Measurements from ENCODE around the gene MYMX.

The MYMX gene

DNA sequence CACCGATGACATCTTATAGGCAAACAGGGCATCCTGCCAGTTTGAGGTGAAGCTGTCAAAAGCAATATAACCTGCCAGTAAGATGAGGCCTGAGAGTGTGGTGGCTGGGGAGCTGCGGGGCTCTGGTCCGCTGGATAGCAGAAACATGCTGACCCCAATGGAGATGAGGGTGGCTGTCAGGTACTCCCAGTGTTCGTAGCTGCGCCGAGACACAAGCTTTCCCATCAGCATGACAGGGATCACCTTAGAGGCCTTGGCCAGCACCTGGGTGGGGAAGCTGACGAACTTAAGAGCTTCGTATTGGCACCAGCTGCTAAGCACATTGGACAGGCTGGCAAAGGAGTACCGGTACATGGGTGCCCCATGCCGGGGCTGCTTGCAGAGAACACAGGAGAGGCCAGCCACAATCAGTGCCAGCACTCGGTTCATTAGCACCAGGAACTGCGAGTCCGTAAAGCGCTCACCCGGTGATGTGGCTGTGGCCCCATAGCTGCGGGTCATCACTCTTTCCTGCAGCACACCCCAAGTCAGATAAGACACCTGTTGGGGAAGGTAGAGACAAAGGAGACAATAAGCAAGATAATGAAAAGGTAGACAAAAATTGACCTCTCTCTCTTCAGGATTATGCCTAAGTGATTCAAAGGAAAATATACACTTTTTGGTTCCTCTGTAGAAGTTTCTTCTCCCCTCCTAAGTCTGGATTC lies 38.5 kb downstream of the MYMX start:
- Histone ChIP-seq H3K27ac (ENCODE audit: low read depth, low read length) (no peak overlapping the region), H3K9ac (ENCODE audit: low read length) (no peak overlapping the region), H3K4me3 (ENCODE audit: low read length) (no peak overlapping the region)

DNA sequence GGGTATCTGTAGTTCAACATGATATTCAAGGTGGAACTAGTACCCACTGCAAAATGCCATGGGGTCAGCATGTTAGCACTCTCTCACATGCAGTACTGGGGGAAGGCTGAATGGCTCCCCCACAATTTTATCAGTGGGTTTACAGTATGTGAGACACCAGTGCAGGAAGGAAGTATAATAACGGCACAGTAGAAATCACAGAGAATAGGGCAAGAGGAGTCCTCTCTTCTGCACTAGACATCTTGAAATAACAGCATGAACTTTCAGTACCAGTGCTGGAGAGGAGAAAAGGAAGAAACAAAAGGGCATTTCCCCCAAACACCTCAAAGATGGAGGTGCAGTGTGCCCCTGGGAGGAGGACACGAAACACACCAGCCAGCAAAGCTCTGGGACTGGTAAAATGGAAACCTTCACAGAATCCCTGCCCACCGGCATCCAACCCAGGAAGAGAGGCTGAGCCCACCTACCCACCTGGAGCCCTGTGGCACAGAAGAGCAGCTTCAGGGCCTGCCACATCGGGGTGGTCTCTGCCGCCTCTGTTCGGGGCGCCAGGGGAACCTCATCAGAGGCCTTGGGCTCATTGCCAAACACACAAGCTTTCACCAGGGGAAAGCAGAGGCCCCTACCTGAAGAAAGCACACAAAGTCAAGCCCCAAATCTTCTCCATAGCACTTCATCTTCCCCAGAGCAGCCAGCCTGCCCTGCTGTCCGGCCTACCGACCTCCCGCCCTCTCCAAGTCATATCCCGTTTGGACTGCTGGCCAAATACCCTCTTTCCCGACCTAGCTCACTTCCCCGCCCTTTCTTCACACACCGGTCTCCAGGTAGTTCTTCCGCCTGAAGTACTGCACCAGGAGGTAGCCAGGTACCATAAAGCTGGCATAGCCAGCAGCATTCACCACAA lies 39.4 kb downstream of the MYMX start:
- H3K27ac ChIP-seq (ENCODE audit: low read depth, low read length): no peak overlapping the region
- no peak overlapping the region for H3K9ac ChIP-seq (ENCODE audit: low read length)
- peak overlapping the region; percentile 80 for H3K4me3 ChIP-seq (ENCODE audit: low read length)
- H3K4me1 ChIP-seq (ENCODE audit: control insufficient read depth, insufficient read depth, low read length): peaks cover 6% of the 10 kb centered on the region
- H3K27me3 ChIP-seq (ENCODE audit: control insufficient read depth, insufficient read depth, low read length): no peaks in the 10 kb centered on the region
- H3K36me3 ChIP-seq (ENCODE audit: control insufficient read depth, insufficient read depth, low read length): peaks cover 43% of the 10 kb centered on the region

More for the DNA sequence above, 38.5 kb downstream of the MYMX start:
- Histone ChIP-seq H3K4me1 (ENCODE audit: control insufficient read depth, insufficient read depth, low read length) (peaks cover 6% of the 10 kb centered on the region), H3K27me3 (ENCODE audit: control insufficient read depth, insufficient read depth, low read length) (no peaks in the 10 kb centered on the region), H3K36me3 (ENCODE audit: control insufficient read depth, insufficient read depth, low read length) (peaks cover 51% of the 10 kb centered on the region)

DNA sequence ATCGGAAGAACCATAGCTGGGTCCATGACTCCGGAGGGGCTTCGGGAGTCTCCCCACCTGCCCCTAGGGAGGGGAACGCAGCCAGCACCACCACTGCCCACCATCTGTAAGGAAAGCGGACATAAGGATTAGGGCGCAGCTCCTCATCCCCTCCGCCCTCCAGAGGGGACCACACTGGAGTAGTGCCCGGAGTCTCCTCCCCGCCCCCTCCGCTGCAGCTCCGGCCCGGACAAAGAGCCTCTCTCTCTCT lies 40.0 kb downstream of the MYMX start:
- Histone ChIP-seq H3K4me1 (ENCODE audit: control insufficient read depth, insufficient read depth, low read length) (peaks cover 6% of the 10 kb centered on the region), H3K4me3 (ENCODE audit: low read length) (peak overlapping the region; percentile 80), H3K27ac (ENCODE audit: low read depth, low read length) (peak overlapping the region; percentile 75), H3K9ac (ENCODE audit: low read length) (peak overlapping the region; percentile 49), H3K36me3 (ENCODE audit: control insufficient read depth, insufficient read depth, low read length) (peaks cover 38% of the 10 kb centered on the region), H3K27me3 (ENCODE audit: control insufficient read depth, insufficient read depth, low read length) (no peaks in the 10 kb centered on the region)

DNA sequence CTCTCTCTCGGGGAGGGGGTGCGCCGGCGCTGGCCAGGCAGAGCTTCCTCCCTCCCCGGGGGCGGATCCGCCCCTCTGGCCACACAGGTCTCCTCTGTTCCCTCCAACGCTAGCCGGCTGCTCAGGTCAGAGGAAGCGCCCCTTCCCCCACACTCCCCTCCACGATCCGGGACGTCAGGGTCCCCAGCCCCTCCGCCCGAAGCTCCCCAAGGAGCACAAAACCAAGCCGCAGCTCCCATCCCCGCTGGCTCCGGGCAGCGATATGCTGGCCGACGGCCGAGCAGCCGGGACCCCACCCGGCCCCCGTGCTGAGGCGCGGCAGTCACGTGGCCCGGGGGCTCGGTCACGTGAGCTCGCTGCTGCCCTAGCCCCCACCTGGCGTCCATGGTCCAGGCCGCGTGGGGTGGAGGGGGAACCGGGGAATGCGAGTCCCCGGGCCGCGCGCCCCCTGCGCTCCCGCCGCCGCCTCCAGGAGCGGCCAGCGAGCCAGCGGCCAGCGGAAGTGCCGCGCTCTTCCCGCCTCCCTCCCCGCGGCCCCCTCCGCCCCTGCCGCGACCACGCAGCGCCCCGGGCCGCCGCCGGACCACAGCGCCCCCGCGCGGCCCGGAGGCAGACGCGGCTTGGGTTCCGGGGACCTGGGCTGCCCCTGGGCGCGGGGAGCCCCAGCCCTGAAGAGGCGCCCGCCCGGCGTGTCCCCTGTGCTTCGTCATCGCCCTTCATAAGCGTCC lies 40.5 kb downstream of the MYMX start, which contains the start of gene SLC35B2:
TSS of gene SLC35B2 (minus strand) at position 504 of the 728 bp plus-strand sequence. CDS start at position 386, 118 bp downstream.
- Histone ChIP-seq H3K4me1 (ENCODE audit: control insufficient read depth, insufficient read depth, low read length) (peaks cover 6% of the 10 kb centered on the region), H3K27ac (ENCODE audit: low read depth, low read length) (peak within 1 kb of the TSS; percentile 75), H3K9ac (ENCODE audit: low read length) (peak within 1 kb of the TSS; percentile 69), H3K27me3 (ENCODE audit: control insufficient read depth, insufficient read depth, low read length) (no peaks in the 10 kb centered on the region), H3K4me3 (ENCODE audit: low read length) (peak within 1 kb of the TSS; percentile 80), H3K36me3 (ENCODE audit: control insufficient read depth, insufficient read depth, low read length) (peaks cover 33% of the 10 kb centered on the region)

DNA sequence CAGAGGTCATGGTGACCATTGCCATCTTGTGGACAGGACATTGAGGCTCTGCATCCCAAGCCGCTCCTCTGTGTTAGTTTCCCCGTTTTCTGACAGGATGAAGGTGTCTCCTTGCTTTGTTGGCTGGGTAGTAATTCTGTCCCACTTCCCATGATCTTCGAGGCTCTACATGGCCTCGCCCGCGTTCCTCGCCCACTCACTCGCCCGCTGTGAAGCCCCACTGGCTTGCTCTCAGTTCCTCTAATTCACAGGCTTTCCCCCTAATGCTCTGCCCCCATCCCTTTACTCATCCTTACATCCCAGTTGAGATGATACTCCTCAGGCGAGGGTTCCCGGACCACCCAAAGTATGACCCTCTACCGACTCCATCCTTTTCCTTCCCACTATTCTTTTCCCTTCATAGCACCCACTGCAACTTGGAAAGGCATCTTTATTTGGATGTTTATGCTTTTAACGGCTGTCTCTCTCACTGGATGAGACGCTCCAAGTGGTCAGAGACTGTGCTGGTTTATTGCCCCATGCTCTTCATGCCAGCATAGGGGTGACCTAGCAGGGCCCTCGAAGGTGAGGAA lies 41.1 kb downstream of the MYMX start:
- Histone ChIP-seq H3K27ac (ENCODE audit: low read depth, low read length) (peak overlapping the region; percentile 67), H3K36me3 (ENCODE audit: control insufficient read depth, insufficient read depth, low read length) (peaks cover 30% of the 10 kb centered on the region), H3K4me3 (ENCODE audit: low read length) (peak overlapping the region; percentile 73), H3K27me3 (ENCODE audit: control insufficient read depth, insufficient read depth, low read length) (no peaks in the 10 kb centered on the region), H3K9ac (ENCODE audit: low read length) (peak overlapping the region; percentile 69), H3K4me1 (ENCODE audit: control insufficient read depth, insufficient read depth, low read length) (peaks cover 6% of the 10 kb centered on the region)

DNA sequence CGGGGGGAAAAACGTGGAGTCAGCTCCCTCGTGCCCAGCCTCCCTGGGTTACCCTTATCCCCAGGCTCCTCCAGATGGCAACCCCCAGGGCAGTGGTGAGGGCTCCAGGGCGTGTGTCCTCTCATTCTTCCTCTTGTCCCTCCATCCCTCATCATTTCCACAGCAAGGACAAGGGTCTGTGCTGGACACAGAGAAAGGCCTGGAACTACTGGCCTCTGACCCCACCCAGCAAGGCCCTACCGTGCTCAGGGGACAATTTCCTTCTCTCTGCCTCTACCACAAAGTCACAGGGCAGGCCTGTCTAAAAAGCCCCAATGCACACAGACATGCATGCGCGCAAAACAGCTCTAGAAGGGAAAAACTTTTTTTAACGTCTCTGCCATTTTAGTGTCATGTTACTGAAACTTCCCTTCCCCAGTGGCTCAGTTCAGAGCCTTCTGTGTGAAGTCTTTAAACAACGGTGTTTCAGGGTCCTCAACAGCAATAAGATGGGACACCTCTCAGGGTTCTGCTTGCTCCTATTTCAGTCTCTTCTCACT lies 41.7 kb downstream of the MYMX start:
- Histone ChIP-seq H3K27ac (ENCODE audit: low read depth, low read length) (no peak overlapping the region), H3K36me3 (ENCODE audit: control insufficient read depth, insufficient read depth, low read length) (peaks cover 25% of the 10 kb centered on the region), H3K4me1 (ENCODE audit: control insufficient read depth, insufficient read depth, low read length) (peaks cover 7% of the 10 kb centered on the region), H3K9ac (ENCODE audit: low read length) (no peak overlapping the region), H3K4me3 (ENCODE audit: low read length) (no peak overlapping the region), H3K27me3 (ENCODE audit: control insufficient read depth, insufficient read depth, low read length) (no peaks in the 10 kb centered on the region)

DNA sequence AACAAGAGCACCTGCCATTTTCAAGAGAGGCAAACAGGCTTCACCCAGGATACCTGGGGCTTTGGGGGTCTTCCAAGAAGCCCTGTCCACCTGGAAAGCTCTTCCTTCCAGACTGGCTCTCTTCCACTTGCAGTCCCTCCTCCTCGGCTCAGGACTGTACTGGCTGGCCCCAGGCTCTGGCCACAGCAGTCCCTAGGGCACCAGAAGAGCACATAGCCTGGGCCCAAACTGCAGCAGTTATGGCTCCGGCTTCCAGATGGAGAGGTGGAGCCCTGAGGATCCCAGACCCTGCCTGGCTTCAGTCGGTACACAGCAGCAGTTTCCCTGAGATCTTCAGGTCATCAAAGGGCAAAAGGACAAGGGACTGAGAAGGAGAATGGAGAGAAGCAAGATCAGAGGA lies 42.2 kb downstream of the MYMX start:
- Histone ChIP-seq H3K4me3 (ENCODE audit: low read length) (no peak overlapping the region), H3K27ac (ENCODE audit: low read depth, low read length) (no peak overlapping the region), H3K27me3 (ENCODE audit: control insufficient read depth, insufficient read depth, low read length) (no peaks in the 10 kb centered on the region), H3K4me1 (ENCODE audit: control insufficient read depth, insufficient read depth, low read length) (peaks cover 12% of the 10 kb centered on the region), H3K9ac (ENCODE audit: low read length) (no peak overlapping the region), H3K36me3 (ENCODE audit: control insufficient read depth, insufficient read depth, low read length) (peaks cover 20% of the 10 kb centered on the region)

DNA sequence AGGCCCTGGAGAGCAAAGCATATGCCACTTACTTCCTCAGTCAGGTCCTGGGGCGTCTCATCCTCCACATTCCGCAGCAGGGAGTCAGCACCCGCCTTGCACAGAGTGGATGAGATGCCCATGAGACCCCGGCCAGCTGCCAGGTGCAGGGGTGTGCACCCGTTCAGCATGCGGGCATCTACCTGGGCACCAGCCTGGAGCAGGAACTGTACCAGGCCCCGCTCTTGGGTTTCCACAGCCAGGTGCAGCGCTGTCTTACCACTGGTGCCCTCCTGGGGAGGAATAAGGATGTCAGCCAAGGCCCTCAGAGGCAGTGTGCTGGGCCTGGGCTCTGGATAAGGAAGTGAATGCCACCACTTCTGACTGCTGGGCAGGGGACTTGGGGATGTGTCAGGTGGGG lies 43.3 kb downstream of the MYMX start:
- Histone ChIP-seq H3K36me3 (ENCODE audit: control insufficient read depth, insufficient read depth, low read length) (peaks cover 9% of the 10 kb centered on the region), H3K27ac (ENCODE audit: low read depth, low read length) (no peak overlapping the region), H3K4me3 (ENCODE audit: low read length) (no peak overlapping the region), H3K4me1 (ENCODE audit: control insufficient read depth, insufficient read depth, low read length) (peaks cover 21% of the 10 kb centered on the region), H3K9ac (ENCODE audit: low read length) (no peak overlapping the region), H3K27me3 (ENCODE audit: control insufficient read depth, insufficient read depth, low read length) (no peaks in the 10 kb centered on the region)

DNA sequence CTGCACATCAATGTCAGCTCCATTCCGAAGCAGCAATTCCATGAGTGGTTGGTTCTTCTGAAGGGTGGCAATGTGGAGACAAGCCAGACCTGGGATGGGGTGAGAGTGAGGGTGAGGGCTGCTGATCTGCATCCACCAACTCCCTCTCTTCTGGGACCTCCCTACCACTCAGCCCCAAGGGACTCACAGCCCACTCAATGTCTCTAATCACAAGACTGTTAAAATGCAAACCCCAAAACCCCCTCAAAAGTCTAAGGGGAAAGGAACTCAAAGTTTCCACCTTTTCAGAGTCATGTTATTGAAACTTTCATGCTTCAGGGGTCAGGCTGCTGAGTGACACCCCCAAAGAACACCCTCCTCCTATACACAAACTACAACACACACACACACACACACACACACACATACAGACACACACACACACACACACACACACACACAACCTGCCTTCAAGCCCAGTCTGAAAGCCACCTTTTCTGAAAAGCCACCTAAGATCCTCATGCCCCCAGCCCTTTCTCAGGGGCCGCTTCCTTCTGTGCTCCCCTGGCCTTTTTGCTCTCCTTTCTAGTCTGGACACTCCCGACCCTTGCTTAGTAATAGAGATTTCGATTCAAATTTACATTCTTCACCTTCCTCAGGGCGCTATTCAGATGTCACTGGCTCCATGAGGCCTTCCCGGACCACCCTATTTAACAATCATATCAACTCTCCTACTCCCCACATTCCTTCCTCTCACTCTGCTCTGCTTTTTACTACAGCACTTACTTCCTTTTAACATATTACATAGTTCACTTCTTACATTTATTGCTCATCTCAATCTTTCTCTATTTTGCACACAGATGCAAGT lies 43.9 kb downstream of the MYMX start:
- no peaks in the 10 kb centered on the region for H3K27me3 ChIP-seq (ENCODE audit: control insufficient read depth, insufficient read depth, low read length)
- H3K36me3 ChIP-seq (ENCODE audit: control insufficient read depth, insufficient read depth, low read length): peaks cover 5% of the 10 kb centered on the region
- H3K4me3 ChIP-seq (ENCODE audit: low read length): no peak overlapping the region
- H3K27ac ChIP-seq (ENCODE audit: low read depth, low read length): no peak overlapping the region
- H3K4me1 ChIP-seq (ENCODE audit: control insufficient read depth, insufficient read depth, low read length): peaks cover 21% of the 10 kb centered on the region
- H3K9ac ChIP-seq (ENCODE audit: low read length): no peak overlapping the region

DNA sequence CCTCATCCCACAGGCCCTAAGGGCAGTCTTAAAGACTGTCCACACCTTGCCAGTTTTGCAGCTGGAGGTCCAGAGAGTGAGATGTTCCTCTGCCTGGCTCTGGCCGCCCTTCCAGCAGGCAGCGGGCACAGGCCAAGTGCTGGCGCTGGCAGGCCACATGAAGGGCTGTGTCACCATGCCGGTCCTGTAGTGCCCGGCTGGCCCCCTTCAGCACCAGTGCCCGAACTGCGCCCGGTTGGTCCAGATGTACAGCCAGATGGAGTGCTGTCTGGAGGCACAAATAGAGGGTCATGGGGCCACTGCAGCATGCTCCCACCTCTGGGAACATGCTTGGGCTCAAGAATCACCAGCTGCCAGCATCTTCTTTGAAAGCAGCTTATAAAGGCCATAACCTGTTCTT lies 44.9 kb downstream of the MYMX start:
- no peak overlapping the region for H3K4me3 ChIP-seq (ENCODE audit: low read length)
- peaks cover 5% of the 10 kb centered on the region for H3K36me3 ChIP-seq (ENCODE audit: control insufficient read depth, insufficient read depth, low read length)
- no peak overlapping the region for H3K27ac ChIP-seq (ENCODE audit: low read depth, low read length)
- H3K4me1 ChIP-seq (ENCODE audit: control insufficient read depth, insufficient read depth, low read length): peaks cover 17% of the 10 kb centered on the region
- no peaks in the 10 kb centered on the region for H3K27me3 ChIP-seq (ENCODE audit: control insufficient read depth, insufficient read depth, low read length)
- no peak overlapping the region for H3K9ac ChIP-seq (ENCODE audit: low read length)

DNA sequence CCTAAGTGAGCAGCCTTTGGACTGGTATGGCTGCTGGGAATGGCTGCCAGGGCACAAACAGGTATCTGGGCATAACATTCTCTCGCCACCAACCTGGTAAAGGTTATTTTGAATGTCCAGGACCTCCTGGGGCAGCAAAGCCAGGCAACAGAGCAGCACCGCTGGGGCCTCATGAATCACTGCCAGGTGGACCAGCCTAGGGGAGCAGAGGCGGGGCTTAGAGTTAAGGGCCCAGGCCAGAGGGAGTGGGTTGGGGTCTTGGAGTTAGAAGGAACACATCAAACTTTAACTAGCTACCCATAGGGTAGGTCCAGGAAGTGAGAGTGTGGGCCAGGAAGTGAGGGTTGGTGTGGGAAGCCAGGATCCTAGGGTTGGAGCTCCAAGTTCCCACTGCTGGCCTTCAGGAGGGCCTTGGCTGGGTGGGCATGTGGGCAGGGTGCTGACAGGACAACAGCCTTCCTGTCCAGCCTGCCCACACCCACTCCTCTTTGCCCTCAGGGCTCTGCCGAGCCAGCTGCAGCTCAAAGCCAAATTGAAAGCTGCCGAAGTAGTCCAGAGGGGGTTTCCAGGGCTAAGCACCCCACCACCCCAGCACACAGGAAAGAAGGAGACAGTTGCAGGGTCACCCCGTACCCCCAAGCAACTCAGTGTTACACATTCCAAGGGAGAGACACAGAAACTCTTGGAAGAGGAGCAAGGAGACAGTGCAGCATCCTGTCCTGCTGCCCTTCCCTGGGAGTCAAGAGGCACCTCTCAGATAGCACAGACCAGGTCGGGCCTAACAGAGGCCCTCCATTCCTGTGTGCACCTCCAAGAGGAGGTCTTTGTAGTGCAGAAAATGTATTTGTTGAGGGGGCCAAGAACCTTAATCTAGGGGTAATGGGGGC lies 46.0 kb downstream of the MYMX start:
- Histone ChIP-seq H3K9ac (ENCODE audit: low read length) (no peak overlapping the region), H3K36me3 (ENCODE audit: control insufficient read depth, insufficient read depth, low read length) (peaks cover 5% of the 10 kb centered on the region), H3K27ac (ENCODE audit: low read depth, low read length) (no peak overlapping the region), H3K27me3 (ENCODE audit: control insufficient read depth, insufficient read depth, low read length) (no peaks in the 10 kb centered on the region), H3K4me1 (ENCODE audit: control insufficient read depth, insufficient read depth, low read length) (peaks cover 16% of the 10 kb centered on the region), H3K4me3 (ENCODE audit: low read length) (peak overlapping the region; percentile 93)

Data from rectal smooth muscle tissue (tissue), 1 donor.